HG03095 (cell line): ENCODE data around the gene NOL4L.
"Not testable (repeated sequence)": the region's sequence is repeated elsewhere in the genome, so short reads cannot be mapped to it uniquely, and the experiment has no call there.

ENCODE experiments used
- ATAC-seq: cut with Tn5 transposase; IDR thresholded peaks from one replicate; pipeline ENCODE4 v1.9.1; 2021; ENCODE audit warnings: moderate library complexity; ENCODE audit not compliant: unreplicated experiment

NOL4L gene

DNA sequence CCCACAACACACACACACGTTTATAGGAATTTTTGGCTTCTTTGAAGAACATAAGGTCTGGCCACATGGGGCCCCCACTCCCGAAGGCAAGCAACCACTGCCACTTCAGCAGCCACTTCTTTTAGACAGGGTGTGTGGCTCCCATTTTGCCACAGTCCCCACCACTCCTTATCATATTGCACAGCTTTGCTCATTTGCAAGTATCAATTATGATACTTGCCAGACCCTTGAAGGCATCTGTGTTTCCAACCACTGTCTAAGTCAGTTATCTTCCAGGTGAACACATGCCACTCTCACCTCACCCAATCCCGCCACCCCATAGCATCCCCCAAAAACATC is 73.1 kb downstream of the NOL4L start:
- no peak for ATAC-seq

DNA sequence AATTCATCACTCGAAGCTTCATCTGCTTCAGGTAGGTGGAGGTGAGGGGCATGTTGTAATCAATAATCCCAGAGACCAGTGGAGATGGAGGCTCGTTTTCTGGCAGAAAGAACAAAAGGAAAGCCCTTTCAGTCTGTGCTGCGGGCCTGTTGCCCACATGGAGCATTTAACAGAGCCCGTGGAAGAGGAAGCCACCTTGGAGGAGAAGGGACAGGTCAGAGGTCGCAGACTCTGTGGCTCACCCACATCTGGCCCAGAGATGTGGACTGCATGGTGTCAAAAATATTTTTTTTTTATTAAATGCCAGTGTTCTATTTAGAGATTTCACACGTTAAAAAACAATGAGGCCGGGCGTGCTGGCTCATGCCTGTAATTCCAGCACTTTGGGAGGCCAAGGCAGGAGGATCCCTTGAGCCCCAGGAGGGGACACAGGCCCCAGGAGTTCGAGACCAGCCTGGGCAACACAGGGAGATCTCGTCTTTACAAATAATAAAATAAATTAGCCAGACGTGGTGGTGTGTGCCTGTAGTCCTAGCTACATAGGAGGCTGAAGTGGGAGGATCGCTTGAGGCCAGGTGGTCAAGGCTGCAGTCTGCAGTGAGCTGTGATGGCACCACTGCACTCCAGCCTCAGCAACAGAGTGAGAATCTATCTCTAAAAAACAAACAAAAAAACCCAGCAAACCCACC is 73.6 kb downstream of the NOL4L start:
- no peak for ATAC-seq

- ATAC-seq, result no peak
Observed at GRCh38 chr20:32510601-32511357, 74.4 kb downstream of the NOL4L start.

GRCh38 chr20:32510120-32510600 is 75.0 kb downstream of the NOL4L start:
- ATAC-seq, result no peak

DNA sequence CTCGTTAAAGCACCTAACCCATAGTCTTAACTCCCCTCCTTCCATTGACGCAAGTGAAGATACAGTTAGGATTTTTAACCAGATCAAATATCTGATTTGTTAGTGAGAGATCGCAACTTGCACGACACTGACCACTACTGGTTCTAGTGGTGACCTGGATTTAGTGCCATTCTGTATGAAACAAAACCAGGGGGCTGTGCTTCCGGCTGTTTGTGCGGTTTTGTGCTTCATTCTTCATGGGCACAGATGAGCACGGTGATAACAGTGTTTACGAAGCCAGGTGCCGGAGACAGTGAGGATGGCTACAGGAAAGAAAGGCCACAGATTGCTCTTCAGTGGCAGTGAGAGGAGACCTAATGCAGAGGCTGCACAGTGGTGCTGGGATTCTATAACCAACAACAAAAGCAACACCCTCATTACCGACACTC is 75.5 kb downstream of the NOL4L start:
- ATAC-seq, result no peak

DNA sequence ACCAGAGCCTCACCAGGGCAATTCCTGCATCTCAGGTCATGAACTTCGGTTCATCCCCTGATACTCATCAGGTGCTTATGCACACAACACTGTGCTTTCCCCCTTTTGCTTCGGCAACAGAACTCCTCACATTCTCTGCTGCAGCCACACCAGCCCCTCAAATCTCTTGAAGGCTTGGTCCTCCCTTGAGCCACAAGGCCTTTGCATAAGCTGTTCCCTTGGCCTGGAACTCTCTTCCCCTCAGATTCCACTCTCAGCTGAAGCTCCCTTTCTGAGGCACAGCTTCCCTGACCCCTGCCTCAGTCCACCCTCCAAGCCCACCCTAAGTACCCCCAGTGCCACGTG is 76.4 kb downstream of the NOL4L start:
- ATAC-seq, result no peak

DNA sequence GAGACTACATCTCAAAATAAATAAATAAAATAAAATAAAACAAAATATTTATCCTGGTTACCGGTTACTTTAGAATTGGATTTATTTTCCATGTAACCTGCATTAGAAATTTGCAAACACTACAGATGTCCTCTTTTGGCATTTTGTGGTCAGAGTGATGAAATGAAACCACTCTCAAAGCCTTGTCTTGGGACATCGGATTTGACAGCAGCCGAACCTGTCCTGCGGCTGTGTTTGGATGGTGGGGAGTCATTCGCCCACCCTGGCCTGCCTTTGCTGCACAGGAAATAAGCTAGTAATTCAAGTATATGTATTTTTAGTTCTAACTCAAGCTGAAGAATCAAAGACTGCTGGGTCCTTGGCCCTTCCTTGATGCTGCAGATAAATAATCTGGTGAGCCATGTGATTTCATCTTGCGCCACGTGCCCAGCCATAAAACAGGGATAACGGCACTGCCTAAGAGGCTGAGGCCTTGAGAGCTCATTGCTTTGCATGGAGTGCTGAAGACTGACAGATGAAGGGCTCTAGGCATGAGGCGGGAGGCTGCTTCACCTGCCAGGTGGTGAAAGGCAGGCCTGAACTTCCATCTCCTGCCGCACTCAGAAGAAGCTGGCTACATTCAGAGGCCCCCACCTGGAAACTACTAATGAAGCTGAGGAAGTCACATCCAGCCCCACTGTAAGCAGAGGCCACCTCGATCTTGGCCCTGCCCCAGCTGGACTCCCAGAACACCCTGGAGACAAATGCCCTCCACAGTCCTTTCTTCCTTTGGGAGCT is 76.9 kb downstream of the NOL4L start:
- ATAC-seq, result no peak

DNA sequence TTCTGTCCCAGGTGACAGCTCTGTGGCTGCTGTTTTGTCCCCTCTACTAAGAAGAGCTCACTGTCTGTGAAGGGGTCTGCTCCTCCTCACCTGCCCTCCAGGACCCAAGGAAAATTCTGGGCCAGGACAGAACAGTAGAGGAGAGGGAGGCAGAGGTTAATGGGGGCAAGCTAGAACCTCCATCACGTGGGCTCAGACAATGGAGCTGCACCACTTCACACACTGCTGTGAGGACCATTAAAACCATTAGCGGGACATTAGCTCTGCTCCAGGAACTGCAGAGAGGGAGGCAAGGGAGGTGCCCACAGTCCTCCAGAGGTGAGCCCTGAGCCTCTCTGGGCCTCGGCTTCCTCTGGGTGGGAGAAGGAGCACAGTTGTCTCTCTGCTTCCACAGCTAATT is 78.4 kb downstream of the NOL4L start:
- no peak for ATAC-seq

DNA sequence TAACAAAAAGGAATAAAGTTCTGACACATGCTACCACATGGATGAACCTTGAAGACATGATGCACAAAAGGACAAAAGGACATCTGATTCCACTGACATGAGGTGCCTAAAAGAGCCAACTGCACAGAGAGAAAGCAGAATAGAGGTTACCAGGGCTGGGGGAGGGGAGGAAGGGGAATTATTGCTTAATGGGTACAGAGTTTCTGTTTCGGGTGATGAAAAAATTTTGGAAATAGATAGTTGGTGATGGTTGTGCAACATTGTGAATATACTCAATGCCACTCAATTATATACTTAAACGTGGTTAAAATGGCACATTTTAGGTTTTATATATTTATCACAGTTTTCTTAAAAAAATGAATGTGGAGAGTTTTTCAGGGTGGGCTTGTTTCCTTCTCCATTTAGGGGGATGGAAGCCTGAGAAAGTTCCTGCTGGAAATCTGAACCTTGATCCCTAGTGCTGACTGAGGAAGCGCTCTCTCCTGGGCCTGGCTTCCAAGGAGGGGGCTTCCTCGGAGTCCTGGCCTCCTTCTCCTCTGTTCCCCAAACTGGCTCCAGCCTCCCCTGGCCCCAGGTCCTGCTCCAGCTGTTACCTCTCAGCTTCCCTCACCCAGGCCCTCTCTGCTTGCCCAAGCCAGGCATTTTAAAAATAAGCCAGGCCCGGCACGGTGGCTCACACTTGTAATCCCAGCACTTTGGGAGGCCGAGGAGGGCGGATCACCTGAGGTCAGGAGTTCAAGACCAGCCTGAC is 79.2 kb downstream of the NOL4L start:
- ATAC-seq, result no peak

DNA sequence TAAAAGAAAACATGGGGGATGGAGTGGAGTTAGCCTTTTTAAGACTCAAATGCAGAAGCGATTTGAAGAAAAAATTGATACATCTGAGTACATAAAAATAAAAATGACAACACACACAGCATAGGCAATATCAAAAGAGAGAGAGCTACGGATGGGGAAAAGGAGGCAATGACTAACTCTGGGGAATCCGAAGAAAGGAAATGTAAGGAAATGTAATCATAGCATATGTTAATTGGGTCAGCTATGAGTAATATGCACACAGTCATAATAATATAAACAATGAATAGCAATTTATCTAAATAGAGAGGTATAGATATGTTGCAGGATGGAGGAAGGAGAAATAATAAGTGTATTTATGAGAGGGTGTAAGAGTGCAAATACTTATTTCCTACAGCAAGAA is 83.4 kb downstream of the NOL4L start:
- no peak for ATAC-seq

DNA sequence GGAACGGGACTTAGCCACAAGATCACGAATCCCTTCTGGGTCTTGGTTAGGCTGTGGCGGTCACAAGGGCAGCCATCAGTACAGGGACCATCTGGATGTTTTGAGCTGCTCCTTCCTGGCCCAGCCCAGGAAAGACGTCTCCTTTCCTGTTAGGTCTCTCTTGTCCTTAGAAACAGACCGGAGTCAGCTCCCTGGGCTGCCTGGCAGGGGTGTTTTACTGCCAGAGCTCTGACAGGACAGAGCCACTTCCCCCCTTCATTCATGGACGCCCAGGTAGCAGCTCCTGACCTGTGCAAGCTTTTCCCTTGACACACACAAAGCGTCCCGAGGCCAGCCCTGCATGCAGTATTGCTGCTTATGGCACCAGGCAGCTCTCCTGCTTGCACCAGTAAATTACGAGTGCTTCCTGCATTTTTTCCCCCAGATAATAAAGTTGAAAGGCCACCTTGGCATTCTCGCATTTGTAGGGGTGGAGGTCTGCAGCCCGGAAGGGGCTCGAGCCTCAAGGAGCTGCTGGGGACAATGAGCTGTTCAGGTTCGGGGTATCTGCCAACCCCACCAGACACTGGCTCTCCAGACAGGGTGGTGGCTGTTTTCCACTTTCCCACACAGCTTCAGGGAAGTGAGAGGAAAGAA is 87.4 kb downstream of the NOL4L start:
- ATAC-seq, result no peak

DNA sequence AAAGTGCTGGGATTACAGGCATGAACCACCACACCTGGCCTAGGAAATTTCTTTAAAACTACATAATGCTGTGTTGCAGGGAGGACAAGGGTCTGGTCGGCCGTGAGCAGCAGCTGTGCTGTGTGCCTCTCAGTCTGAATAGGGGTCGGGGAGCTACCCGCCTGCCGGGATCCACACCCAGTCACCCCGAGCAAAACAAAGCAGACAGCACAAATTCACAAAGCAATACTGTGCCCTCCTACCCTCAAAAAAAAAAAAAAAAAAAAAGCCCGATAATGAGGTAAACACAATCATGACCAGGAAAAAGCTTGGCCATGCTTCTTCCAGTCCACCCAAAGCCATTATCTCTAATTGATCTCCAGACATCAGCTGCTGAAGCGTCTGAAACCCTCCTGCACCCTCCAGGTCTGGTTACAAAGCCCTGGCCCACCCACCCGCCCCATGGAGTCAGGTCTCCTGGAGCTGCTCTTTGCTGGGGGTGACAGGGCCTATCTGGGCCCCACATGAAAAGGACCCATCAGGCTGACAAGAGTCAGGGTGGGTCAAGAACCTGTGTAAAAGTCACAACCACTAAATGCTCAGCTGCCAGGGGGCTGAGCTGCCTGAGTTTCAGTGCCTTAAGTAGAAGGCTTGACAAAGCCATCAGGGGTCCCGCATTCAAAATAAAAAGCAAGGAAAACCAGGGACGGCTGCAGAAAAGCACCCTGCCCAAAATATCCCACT is 88.2 kb downstream of the NOL4L start:
- ATAC-seq, result no peak

GRCh38 chr20:32495949-32496348 is 89.2 kb downstream of the NOL4L start:
- no peak for ATAC-seq

- no peak for ATAC-seq
Observed at GRCh38 chr20:32495217-32495565, 89.9 kb downstream of the NOL4L start.

DNA sequence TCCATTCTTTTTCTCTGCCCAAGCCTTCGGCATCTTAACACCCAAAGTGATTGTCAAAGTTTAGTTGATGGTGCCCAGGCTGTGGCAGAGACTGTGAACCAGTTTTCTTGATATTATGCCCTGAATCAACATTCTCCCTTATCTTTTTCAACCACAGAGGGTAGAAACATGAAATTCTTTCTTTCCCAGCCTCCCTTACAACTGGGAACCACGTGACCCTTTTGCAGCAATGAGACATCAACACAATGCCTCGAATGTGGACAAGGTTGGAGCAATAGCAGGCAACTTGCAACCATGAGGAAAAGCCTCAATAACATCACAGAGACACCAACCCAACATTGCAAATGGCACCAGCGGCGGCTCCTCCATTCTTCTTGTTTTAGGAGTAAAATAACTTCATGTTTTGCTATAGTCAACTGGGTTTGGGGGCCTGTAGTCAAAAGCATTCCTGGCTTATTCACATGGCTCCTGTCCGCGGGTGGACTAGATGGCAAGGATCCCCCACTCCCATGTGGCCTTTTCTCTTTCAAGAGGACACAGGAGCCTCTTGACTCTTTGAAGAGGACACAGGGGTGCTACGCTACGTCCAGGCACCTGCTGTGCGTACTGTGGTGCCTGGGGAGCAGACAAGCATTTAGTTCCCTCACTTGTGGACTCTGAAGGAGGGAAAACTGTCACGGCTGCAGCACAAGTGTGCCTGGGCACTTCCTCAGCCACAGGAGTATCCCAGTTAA is 90.5 kb downstream of the NOL4L start:
- no peak for ATAC-seq

GRCh38 chr20:32493356-32493755 is 91.8 kb downstream of the NOL4L start:
- no peak for ATAC-seq

DNA sequence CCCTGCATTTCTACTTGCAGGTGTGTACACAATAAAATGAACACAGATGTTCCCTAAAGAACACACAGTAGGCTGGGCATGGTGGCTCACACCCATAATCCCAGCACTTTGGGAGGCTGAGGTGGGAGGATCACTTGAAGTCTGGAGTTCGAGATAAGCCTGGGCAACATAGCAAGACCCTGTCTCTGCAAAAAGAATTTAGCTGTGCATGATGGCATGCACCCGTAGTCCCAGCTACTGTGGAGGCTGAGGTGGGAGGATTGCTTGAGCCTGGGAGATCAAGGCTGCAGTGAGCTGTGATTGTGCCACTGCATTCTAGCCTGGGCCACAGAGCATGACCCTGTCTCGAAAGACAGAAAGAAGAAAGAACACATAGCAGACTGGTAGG is 93.4 kb downstream of the NOL4L start:
- not testable (repeated sequence) for ATAC-seq

DNA sequence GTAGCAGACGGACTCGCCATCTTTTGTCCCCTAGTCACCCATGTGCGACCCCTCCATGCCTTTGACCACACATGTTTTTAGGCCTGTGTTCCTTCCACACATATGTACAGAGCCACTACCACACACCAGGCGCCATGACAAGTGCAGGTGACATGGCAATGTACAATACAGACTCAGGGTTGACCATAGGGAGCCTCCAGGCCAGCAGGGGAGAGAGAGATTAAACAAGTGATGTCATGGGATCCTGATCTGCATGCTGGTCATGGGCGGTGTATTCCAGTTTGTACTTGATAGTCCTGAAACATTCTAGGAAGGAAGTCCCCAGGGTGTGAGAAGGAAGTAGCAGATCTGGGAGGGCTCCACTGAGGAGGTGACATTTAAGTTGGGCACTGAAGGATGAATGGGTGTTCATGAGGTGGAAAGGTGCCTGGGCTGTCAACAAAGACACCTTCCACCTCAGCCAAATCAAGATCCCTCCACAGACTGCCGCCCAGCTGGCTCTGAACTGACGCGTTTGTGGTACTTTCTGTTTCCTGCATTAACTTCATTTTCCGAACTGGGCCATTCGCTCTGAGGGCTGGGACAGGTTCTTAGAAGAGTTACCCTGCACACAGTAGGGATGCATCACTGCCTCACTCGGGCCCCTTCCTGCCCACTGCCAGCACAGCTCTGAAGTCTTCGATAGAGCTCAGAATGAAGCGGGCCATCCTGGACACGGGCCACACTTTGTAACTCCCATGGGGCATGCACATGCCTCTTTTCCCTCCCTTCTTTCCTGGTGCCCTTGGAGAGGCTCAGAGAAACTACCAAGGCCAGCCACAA is 94.0 kb downstream of the NOL4L start:
- ATAC-seq, result no peak
